Astrocyte of the cerebellum (primary cell): ENCODE measurements around the gene DHRS4L2.
"Not testable (repeated sequence)": the region's sequence is repeated elsewhere in the genome, so short reads cannot be mapped to it uniquely, and the experiment has no call there.

Source experiments
- DNase-seq: peaks from one replicate; pipeline ENCODE4 v3.0.0-alpha.2; 2011; ENCODE audit warnings: low read depth
- H3K4me3 ChIP-seq: 2 replicates; pipeline ENCODE4 v1.5.1; 2011; ENCODE audit warnings: mild to moderate bottlenecking, low read depth, low read length, moderate library complexity
- in situ Hi-C: cut with HindIII; loops from 2 replicates; pipeline ENCODE4 v1.10.0; 2017; ENCODE audit warnings: low sequenced_read_pairs
- TF ChIP-seq, protein P1 (sequence below): IDR thresholded peaks from 2 replicates; pipeline ENCODE4 v1.5.1; 2012; ENCODE audit warnings: low read length, low read depth, moderate library complexity, mild to moderate bottlenecking; ENCODE audit errors: missing control alignments

Gene DHRS4L2

DNA sequence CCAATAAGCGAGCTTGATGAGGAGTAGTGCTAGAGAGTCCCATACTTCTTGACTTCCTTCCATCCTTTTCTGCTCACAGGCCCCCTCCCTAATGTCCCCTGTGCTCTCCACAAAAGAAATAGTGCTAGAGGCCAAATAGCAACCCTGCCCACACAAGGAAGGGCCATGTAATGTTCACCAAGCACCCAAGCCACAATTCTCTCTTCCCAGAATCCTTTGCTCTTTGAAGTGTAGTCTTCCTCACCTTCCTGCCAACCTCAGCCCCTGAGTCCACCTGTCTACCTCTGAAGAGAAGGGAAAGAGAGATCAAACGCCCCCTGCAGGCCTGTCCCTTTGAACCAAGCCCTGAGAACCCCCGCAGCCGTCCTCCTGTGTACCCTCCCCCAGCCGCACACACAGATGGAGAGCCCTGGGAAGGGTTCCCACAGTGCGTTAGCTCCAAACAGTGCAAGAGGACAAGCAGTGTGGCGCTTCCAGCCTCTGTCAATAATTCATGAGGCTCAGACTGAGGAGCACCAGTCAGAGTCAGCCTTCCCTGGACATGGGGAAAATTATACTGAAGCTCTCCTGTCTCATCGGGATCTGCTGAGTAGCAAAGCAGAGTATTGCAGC is 37.0 kb upstream of the DHRS4L2 start:
- H3K4me3 ChIP-seq, result no peak overlapping the region
- in situ Hi-C loops, result no loop called here
- TF ChIP-seq, protein P1, sequence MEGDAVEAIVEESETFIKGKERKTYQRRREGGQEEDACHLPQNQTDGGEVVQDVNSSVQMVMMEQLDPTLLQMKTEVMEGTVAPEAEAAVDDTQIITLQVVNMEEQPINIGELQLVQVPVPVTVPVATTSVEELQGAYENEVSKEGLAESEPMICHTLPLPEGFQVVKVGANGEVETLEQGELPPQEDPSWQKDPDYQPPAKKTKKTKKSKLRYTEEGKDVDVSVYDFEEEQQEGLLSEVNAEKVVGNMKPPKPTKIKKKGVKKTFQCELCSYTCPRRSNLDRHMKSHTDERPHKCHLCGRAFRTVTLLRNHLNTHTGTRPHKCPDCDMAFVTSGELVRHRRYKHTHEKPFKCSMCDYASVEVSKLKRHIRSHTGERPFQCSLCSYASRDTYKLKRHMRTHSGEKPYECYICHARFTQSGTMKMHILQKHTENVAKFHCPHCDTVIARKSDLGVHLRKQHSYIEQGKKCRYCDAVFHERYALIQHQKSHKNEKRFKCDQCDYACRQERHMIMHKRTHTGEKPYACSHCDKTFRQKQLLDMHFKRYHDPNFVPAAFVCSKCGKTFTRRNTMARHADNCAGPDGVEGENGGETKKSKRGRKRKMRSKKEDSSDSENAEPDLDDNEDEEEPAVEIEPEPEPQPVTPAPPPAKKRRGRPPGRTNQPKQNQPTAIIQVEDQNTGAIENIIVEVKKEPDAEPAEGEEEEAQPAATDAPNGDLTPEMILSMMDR, result no peak
- no peak for DNase-seq

DNA sequence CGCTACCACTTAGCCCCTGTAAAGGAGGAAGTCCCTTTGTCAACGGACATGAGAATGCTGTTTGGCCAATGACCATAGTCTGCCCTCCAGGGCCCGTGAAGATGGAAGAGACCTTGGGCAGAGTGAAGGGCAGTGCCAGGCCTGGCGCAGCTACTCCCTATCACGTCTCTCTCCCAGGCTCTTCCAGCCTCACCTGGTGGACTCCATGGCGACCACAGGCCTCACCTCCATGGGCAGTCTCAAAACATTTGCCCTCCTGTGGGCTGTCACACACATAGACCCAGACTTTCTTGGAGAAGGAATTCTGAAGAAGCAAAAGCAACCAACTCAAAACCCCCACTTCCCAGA is 35.6 kb upstream of the DHRS4L2 start:
- DNase-seq, in situ Hi-C loops: not testable (repeated sequence)
- peak overlapping the region; percentile 82 for H3K4me3 ChIP-seq

DNA sequence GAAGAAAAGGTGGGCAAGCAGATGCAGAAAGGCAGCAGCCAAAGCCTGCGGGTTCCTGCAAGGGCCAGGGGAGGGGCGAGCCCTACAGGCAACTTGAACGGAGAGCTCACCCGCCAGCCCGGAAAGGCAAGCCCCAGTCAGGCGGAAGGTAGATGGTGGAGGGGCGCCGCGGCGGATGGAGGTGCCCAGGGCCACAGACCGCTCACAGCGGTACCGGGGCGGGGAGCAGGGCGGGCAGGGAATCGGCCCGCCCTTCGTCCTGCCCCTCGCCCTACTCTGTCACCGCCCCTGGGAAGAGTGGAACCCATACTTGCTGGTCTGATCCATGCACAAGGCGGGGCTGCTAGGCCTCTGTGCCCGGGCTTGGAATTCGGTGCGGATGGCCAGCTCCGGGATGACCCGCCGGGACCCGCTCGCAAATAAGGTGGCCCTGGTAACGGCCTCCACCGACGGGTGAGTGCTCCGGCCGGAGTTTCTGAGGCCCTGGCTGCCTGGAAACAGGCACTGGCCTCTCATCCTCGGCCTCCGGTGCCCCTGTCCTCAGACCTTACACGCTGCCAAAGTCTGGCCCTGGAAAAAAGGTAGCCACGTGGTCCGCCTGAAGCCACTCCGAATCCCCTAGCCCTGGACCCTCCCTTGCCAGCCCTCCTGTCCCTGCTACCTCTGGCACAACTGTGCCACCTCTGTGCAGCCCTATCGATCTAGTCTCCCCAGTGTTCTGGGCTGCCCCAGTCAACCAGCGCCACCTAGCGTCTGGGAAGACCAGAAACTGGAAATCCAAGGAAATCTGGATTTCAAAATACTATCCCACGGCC is 35.1 kb upstream of the DHRS4L2 start, which contains the start of gene DHRS4:
DHRS4 (plus strand) TSS at position 307 of the 815 bp plus-strand sequence; CDS start at position 326, 19 bp downstream.
- peak within 1 kb of the TSS; percentile 82 for H3K4me3 ChIP-seq
- peak; percentile 41 for DNase-seq
- in situ Hi-C loops, result no loop called here
- TF ChIP-seq, protein P1, result peak; percentile 95

DNA sequence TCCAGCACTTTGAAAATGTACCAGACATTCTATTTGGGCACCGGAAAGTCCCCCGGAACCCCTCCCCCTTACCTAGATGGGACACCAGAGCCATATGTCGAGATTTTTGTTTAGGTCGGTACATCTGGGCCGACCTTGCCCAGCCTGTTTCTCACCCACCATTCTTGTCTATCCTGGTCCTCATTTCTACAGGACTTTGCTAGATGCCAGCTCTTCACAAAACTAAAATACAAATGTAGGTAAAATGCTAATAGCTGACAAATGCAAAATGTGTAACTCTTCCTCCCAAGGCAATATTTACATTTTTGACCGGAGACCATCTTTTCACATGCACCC is 34.5 kb upstream of the DHRS4L2 start:
- H3K4me3 ChIP-seq, result peak overlapping the region; percentile 82
- in situ Hi-C loops, DNase-seq: not testable (repeated sequence)

DNA sequence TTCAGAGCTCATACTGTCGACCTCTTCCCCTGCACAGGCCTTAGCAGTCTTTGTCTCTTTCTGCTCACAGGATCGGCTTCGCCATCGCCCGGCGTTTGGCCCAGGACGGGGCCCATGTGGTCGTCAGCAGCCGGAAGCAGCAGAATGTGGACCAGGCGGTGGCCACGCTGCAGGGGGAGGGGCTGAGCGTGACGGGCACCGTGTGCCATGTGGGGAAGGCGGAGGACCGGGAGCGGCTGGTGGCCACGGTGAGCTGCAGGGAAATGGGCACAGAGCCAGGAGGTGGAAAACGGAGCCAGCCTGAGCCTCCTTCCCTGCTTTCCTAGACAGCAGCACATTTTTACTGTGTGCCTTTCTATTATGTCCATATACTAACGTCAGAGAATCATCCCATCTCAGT is 33.8 kb upstream of the DHRS4L2 start:
- DNase-seq, H3K4me3 ChIP-seq, in situ Hi-C loops: not testable (repeated sequence)

DNA sequence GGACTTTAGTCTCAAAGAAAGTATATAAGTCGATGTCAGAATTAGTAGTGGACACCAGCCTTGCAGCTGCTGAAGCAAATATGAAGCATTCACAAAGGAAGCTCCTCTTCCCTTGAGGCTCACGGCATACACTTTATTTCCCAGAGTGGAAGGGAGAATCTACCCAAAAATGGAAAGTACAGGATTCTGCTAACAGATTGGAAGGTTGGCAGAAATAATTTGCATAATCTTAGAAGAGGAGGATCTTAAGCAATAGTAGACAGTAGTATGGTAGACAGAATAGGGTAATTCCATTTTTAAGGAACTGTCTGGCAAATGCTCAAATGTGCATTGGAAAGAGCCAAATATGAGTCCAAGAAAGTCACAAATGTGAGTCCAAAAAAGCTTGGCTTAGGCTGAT is 32.9 kb upstream of the DHRS4L2 start:
- H3K4me3 ChIP-seq, in situ Hi-C loops, DNase-seq: not testable (repeated sequence)

DNA sequence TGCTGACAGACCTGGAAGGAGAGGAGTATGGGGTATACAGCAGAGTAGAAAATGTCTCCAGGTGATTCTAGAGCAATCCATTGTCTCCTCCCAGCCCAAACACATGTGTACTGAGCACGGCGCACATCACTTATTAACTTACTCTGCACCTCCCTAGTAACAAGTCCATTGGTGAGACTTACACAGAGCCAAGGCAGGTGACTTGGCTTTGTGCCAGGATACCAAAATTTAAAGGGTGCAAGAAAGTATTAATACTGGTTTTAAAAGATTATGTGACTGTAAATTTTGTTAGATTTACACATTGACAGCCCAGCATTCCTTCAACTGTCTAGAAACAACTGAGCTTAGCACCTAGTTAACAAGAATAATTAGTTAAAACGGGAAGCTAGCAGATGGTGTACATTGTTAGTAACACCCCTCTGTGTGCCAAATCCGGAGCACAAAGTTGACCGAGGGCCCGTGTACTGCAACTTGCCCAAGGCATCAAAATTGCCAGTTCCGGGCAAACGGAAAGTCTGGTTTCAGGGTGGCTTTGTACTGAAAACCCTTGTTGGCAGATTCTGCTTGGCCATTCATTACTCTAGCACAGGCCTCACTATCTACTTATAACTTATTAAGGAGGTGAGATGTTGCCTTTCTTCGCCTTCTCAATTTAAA is 30.7 kb upstream of the DHRS4L2 start:
- DNase-seq, in situ Hi-C loops, H3K4me3 ChIP-seq: not testable (repeated sequence)

DNA sequence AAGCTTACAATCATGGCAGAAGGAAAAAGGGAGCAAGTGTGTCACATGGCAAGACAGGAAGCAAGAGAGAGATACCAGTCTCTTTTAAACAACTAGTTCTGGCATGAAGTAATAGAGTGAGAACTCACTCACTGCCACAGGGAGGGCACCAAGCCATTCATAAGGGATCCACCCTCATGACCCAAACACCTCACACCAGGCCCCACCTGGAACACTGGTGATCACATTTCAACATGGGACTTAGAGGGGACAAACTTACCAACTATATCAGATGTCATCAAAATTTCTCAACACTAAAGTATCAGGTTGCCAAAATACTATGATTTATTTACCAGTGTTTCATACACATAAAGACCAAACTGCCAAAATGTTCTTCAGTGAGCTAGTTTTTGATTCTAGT is 27.8 kb upstream of the DHRS4L2 start:
- in situ Hi-C loops, DNase-seq, H3K4me3 ChIP-seq: not testable (repeated sequence)

DNA sequence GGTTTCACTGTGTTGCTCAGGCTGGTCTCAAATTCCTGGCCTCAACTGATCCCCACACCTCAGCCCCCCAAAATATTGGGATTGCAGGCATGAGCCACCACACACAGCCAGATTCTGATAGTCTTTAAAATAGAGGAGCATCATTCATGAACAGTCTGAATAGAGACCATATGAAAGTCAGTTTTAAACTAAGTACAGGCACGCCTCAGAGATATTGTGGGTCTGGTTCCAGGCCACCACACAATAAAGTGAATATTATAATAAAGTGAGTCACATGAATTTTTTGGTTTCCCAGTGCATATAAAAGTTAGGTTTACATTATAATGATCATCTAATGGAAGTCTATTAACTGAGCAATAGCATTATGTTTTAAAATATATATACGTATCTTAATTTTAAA is 27.0 kb upstream of the DHRS4L2 start:
- in situ Hi-C loops, DNase-seq: not testable (repeated sequence)

DNA sequence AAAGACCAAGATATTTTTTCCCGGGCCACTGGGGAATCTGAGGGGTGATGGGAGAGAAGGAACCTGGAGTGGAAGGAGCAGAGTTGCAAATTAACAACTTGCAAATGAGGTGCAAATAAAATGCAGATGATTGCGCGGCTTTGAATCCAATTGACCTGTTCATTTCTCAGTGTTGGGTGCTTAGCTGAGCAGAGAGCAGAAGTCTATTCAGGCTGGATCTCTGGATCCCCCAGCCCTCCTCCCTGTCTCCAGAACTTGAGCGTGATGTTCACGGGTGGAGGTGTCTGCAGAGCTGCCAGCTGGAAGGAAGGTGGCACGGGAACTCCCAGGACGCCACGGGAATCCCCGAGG is 19.6 kb upstream of the DHRS4L2 start:
- in situ Hi-C loops, DNase-seq, H3K4me3 ChIP-seq: not testable (repeated sequence)

More for the DNA sequence above, 27.0 kb upstream of the DHRS4L2 start:
- H3K4me3 ChIP-seq, result not testable (repeated sequence)

DNA sequence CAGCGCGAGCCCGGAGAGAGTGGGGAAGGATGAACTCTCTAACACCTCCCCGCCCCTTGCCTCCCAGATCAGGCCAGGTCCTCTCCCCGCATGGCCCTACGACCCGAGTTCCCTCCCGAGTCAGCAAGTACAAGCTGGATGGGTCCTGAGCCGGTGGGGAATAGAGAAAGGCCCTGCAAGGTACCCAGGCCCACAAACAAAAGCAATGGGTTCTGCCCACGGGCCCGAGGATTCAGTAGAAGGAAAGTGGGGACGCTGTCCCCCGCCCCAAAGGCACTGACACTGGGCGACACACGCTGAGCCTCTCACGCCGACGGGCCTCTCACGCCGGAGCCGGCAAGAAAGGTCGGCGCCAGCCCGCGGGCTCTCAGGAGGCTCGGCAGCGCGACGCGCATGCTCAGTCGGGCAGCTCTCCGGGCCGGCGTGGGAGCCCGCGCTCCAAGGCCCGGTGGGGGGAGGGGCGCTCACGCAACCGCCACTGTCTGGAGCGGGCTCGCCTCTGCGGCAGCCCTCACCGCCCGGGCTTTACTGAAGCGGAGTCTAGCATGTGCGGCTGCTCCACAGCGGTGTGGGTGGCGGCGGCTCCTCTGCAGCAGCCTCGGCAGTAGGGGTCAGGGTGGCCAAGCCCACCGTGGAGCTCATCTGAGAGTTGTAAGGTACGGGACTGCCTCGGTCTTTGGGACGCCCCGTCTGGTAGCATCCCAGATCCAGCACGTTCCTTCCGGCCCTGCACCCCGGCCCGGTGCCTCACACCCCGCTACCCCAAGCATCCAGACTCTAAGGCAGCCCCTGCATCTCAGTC is 19.0 kb upstream of the DHRS4L2 start:
- DNase-seq, in situ Hi-C loops: not testable (repeated sequence)
- H3K4me3 ChIP-seq, result peak overlapping the region; percentile 33

DNA sequence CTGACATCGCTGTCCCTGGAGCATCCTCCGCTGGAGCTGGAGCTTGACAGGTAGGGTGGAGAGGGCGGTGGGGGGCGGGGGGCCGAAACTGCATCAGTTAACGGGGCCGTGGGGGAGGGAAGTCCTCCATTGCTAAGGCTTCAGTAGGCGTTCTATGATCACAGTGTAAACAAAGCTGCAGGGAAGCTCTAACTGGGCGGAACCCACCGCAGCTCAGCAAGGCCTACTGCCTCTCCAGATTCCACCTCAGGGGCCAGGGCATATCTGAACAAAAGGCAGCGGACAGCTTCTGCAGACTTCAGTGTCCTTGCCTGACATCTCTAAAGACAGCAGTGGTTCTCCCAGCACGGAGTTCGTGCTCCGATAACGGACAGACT is 18.5 kb upstream of the DHRS4L2 start:
- DNase-seq, H3K4me3 ChIP-seq, in situ Hi-C loops: not testable (repeated sequence)

DNA sequence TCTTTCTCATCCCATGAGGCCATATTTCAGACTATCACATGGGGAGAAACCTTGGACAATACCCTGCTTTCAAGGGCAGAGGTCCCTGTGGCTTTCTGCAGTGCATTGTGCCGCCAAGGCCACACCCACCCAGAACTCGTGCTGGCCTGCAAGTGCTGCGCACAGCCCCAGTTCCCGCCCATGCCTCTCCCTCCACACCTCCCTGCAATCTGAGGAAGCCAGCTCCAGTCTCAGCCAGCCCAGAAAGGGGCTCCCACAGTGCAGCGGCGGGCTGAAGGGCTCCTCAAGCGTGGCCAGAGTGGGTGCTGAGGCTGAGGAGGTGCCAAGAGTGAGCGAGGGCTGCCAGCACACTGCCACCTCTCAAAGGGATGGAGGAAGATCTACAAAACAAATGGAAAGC is 15.6 kb upstream of the DHRS4L2 start:
- DNase-seq, H3K4me3 ChIP-seq, in situ Hi-C loops: not testable (repeated sequence)

DNA sequence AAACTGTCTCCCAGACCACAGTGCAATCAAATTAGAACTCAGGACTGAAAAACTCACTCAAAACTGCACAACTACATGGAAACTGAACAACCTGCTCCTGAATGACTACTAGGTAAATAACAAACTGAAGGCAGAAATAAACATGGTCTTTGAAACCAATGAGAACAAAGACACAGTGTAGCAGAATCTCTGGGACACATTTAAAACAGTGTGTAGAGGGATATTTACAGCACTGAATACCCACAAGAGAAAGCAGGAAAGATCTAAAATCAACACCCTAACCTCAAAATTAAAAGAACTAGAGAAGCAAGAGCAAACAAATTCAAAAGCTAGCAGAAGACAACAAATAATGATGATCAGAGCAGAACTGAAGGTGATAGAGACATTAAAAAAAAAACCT is 14.7 kb upstream of the DHRS4L2 start:
- in situ Hi-C loops, DNase-seq, H3K4me3 ChIP-seq: not testable (repeated sequence)

DNA sequence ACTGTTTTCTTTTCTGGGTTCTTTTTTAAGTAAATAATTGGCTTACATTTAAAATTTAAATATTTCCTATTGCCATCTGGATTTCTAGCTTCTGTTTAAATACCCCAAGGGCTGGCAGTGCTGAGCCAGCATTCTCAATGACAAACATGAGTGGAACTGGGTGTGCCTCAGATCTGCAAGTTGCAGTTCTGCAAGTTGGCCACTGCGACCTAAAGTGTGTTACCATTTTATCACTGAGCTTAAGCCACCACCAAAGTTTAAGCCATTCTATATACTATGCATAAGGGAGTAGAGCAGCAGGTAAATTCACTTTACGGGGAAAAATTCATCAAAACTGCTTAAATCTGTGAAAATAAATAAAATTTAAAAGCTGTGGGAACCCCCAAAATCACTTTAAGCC is 11.5 kb upstream of the DHRS4L2 start:
- in situ Hi-C loops, DNase-seq, H3K4me3 ChIP-seq: not testable (repeated sequence)
